GM21515 (cell line): Measurements from ENCODE around the gene CDR2.
"Not testable (repeated sequence)": the region's sequence is repeated elsewhere in the genome, so short reads cannot be mapped to it uniquely, and the experiment has no call there.

Experiments used
- ATAC-seq: cut with Tn5 transposase; IDR thresholded peaks from one replicate; pipeline ENCODE4 v1.9.1; 2021; ENCODE audit not compliant: unreplicated experiment

Gene CDR2

GRCh38 chr16:22375963-22376640 is 1.7 kb upstream of the CDR2 start:
- no peak for ATAC-seq

- ATAC-seq = no peak
Measured at GRCh38 chr16:22375117-22375962, 921 bp upstream of the CDR2 start.

GRCh38 chr16:22373662-22374310 is 633 bp downstream of the CDR2 start:
- ATAC-seq = peak; percentile 29

- no peak for ATAC-seq
Measured at GRCh38 chr16:22372882-22373661, 1.3 kb downstream of the CDR2 start.

GRCh38 chr16:22370038-22370820 is 4.2 kb downstream of the CDR2 start:
- ATAC-seq = no peak

DNA sequence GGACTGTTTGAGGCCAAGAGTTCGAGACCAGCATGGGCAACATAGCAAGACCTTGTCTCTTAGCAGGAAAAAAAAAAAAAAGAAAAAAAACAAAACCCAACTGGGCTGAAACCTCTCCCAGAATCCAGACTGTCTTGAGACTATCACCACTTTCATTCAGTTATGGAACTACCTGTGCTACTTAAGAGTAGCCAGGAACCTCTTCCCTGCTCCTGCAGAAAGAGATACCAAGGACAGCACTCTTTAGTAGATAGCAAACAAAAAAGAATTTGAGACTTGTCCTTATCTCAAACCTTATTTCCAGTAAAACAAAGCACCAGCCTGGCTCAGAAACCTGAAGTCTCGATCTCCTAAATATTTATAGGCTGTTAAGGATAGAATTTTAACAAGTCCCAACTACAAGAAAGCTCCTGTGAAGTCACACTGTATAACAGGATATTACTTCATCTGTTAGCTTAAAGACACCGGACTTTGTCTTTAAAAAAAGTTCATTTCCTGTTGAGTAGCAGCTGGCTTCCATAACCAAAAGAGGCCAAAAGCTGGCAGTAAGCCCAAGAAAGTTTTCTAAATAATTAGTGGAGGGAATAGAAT is 5.1 kb downstream of the CDR2 start:
- ATAC-seq = no peak

- not testable (repeated sequence) for ATAC-seq
Measured at GRCh38 chr16:22368200-22368826, 6.1 kb downstream of the CDR2 start.

GRCh38 chr16:22366889-22367288 is 7.5 kb downstream of the CDR2 start:
- ATAC-seq = no peak

GRCh38 chr16:22366371-22366770 is 8.0 kb downstream of the CDR2 start:
- ATAC-seq = no peak

GRCh38 chr16:22364241-22364640 is 10.2 kb downstream of the CDR2 start:
- no peak for ATAC-seq

DNA sequence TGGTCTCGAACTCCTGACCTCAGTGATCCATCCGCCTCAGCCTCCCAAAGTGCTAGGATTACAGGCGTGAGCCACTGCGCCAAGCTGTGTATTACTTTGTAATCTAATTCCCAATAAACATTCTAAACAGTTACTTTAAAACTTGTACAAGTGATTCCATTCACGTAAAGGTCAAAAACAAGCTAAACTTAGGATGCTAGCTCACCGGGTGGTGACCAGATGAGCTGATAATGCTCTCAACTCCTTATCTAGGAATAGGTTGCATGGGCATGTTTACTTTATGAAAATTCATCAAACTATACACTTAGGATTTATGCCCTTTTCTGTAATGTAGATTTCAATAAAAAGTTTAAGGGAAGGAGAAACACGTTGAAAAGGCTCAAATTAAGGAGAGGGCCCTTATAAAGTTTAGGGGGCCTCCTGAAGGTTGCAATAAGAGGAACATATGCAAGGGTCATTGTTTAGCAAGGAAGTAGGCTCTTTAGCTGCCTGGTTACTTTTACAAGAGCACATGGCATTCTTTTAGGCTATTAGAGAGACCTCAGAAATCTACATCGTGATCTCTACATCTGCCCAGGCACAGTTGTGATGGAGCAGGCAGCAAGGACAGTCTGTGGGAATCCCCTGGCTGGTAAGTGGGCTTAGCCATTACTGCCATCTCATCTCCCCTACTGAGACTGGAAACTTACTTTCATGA is 13.3 kb downstream of the CDR2 start:
- no peak for ATAC-seq

DNA sequence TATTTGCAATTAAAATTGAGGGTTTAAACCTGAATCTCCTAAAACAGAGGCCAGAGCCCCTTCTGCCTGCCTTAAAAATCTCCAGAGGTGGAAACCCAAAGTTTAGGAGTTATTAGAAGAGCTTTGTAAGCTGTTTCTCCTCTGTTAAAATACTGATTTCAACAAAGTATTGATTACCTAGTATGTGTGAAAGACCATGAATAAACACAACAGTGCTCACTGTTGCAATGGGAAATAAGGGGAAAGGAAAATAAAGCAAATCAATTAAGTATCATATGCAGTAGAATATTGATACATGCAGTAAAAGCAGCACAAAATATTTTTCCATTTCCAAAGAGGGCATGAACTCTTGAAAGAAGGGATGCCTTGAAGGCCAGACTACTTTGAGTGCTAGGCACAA is 14.7 kb downstream of the CDR2 start:
- ATAC-seq = no peak

- ATAC-seq = no peak
Measured at GRCh38 chr16:22358000-22358399, 16.4 kb downstream of the CDR2 start.

GRCh38 chr16:22357635-22357971 is 16.8 kb downstream of the CDR2 start:
- peak; percentile 64 for ATAC-seq

DNA sequence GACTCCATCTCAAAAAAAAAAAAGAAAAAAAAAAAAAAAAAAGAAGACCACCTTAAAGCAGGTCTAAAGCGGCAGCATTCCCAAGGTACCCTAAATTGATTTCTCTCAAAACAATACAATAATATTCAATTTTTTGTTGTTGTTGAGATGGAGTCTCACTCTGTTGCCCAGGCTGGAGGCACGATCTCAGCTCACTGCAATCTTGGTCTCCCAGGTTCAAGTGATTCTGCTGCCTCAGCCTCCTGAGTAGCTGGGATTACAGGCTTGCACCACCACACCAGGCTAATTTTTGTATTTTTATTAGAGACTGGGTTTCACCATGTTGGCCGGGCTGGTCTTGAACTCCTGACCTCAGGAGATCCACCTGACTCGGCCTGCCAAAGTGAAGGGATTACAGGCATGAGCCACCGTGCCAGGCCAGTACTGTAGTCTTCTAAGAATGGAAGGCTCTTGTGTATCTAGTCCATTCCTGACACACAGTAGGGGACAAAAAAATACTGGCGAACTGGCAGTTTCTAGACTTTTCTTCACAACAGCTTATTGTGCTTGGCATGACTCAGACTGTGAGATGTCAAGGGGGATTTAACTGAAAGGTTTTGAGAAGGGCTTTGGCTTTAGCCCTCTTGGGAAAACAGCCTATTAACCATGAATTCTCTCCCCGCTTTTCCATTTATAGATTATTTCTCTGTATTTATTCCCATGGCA is 17.3 kb downstream of the CDR2 start:
- ATAC-seq = peak; percentile 23

DNA sequence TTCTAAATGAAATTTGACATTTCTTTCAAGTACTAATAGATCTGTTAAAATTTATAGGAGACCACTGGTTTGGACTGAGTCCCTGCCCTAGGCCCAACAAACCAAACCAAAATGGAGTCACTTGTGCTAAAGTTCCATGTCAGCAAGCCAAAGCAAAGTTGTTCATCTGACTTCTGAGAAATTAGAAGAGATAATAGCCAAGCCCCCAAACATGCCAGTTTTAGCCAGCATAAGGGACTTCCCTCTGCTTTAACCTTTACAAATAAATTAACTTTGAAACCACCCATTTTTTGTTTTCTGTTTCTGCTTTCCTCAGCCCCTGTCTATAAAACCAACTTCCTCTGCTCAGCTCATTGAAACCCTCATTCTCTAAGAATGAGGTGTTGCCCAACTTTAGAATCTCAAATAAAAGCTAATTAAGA is 18.9 kb downstream of the CDR2 start:
- ATAC-seq = no peak

DNA sequence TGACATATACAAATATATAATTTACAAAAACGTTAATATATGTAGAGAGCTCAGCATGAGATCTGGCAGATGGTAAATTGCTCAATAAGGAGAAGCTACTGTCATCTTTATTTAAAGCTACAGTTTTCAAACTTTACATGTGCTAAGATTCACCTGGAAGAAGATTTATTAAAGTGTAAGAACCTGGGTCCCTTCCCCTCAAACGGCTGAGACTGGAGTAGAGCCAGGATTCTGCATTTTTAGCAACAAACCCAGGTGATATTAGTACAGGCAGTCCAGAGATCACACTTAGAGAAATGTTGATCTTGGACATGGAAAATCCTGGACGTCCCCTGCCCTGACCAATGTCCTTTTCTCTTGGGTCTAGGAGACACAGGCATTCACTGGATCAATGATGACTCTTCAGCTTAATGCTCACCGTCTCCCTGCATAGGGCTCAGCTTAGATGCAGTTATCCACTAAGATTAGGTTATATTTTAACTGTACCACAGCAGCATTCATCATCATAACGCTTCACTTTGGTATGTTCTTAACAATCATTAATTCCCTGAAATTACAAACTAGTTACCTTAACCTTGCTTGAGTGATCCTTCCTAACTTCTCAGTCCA is 20.4 kb downstream of the CDR2 start:
- no peak for ATAC-seq
